Sigmoid colon (tissue), 7 donors: ENCODE measurements around the gene PSMA5. TPM values are rescaled to one million over a fixed set of nuclear protein-coding genes. Genes with fewer than 3 reads are reported as not detected.

Experiments
- DNase-seq: peaks from one replicate; pipeline ENCODE4 v3.0.0-alpha.2; 2019
- H3K27ac ChIP-seq, 4 donors: fragments of 200-600 bp; sonication (generic); one replicate each; pipeline ENCODE4 v1.5.1; 2016 to 2019; ENCODE audit warnings: mild to moderate bottlenecking in 1 of 4
- H3K27me3 ChIP-seq, 3 donors: fragments of 200-600 bp; sonication (generic); one replicate each; pipeline ENCODE4 v1.5.1; 2019; ENCODE audit warnings: mild to moderate bottlenecking in 1 of 3
- H3K36me3 ChIP-seq, 4 donors: fragments of 200-600 bp; sonication (generic); one replicate each; pipeline ENCODE4 v1.5.1; 2016 to 2019
- H3K4me1 ChIP-seq, 4 donors: fragments of 200-600 bp; sonication (generic); one replicate each; pipeline ENCODE4 v1.5.1; 2017 to 2019
- H3K4me3 ChIP-seq, 4 donors: fragments of 200-600 bp; sonication (generic); one replicate each; pipeline ENCODE4 v1.5.1; 2017 to 2019; ENCODE audit warnings: mild to moderate bottlenecking in 2 of 4, moderate library complexity in 1 of 4
- H3K9me3 ChIP-seq, 4 donors: fragments of 200-600 bp in 3 of 4; sonication (generic) in 3 of 4; one replicate each; pipeline versions ENCODE4 v1.5.1 to v1.6.1; 2013 to 2019
- EP300 ChIP-seq, 4 donors: sonication (generic); formaldehyde crosslinking; IDR thresholded peaks; one replicate each; pipeline ENCODE4 v1.6.1; 2017; ENCODE audit warnings: antibody characterized with exemption in 4 of 4
- POLR2A ChIP-seq, 2 donors: fragments of 450-650 bp; IDR thresholded peaks; one replicate each; pipeline ENCODE4 v1.6.1; 2016; ENCODE audit warnings: antibody characterized with exemption in 2 of 2, mild to moderate bottlenecking in 2 of 2, moderate library complexity in 2 of 2
- POLR2AphosphoS5 ChIP-seq, 4 donors: sonication (generic); formaldehyde crosslinking; IDR thresholded peaks; one replicate each; pipeline ENCODE4 v1.6.1; 2017; ENCODE audit warnings: antibody characterized with exemption in 4 of 4
- WGBS, 2 donors: extraction: QIAGEN DNeasy Blood & Tissue Kit; methylation state at CpG; one replicate each; pipeline ENCODE4 v1.1.7; 2013; 5-methylcytosine and 5-hydroxymethylcytosine counted together
- intact Hi-C: fragments of 100-400 bp; cut with DNase I; formaldehyde crosslinking; loops from one replicate; pipeline ENCODE4 v1.15.1; 2023
- polyA plus RNA-seq, 3 donors: library from polyadenylated mRNA; stranded (reverse); fragments of 200-250 nt; gene quantifications; one replicate each; pipeline ENCODE4 v1.2.3, GENCODE V29; 2013
- total RNA-seq, 4 donors: library from RNA; depleted of rRNA; stranded (reverse); fragments of >200 nt; gene quantifications; one replicate each; pipeline ENCODE4 v1.1.0, GENCODE V29; 2016
- TF ChIP-seq, protein P1 (sequence below), 4 experiments: fragments of 450-650 bp in 3 of 4; fragments of 200-600 bp in 1 of 4; IDR thresholded peaks; one replicate each; pipeline ENCODE4 v1.5.1; 2016 to 2019; ENCODE audit warnings: antibody characterized with exemption in 4 of 4, mild to moderate bottlenecking in 3 of 4, moderate library complexity in 2 of 4
- donor health status: healthy with polysubstance abuse.
- donor health status: Bipolar disorder and iron deficiency.
- donor health status: healthy.

Gene PSMA5
- total and polyA plus RNA-seq, 7 donors, result 18.8 to 113 (median 57.6) TPM

DNA sequence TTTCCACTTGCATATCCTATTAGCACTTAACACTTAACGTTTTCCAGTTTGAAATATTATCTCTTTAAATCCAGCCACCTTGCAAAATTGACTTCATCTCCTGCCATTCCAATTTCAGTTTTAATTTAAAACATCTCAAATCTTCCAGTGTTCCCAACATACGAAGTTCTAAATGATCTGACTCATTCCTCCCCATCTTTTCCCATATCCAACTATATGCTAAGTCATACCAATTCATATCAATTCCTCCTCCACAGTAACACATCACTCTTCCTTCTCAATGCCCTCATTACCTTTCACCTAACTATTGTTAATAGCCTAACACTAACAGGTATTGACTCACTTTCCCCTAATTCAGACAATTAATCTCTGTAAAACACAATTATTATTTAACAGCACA is 2.8 kb downstream of the PSMA5 start:
- Histone ChIP-seq H3K4me3 (no peak overlapping the region), H3K27ac (no peak overlapping the region), H3K4me1 (peaks cover 4 to 41% (median 26%) of the 10 kb centered on the region in 4 donors), H3K36me3 (peaks cover 8 to 34% (median 16%) of the 10 kb centered on the region in 4 donors), H3K27me3 (no peaks in the 10 kb centered on the region), H3K9me3 (no peaks in the 10 kb centered on the region)
- WGBS, 2 donors, result 72 to 76% methylated on average over 2 of the region's 2 CpGs
- no peak for DNase-seq
- intact Hi-C loops, result no loop called here
- TF ChIP-seq POLR2A (IDR thresholded peaks at IDR 0.05) (no peak), POLR2AphosphoS5 (IDR thresholded peaks at IDR 0.05) (no peak), EP300 (IDR thresholded peaks at IDR 0.05) (no peak)
- TF ChIP-seq, protein P1, sequence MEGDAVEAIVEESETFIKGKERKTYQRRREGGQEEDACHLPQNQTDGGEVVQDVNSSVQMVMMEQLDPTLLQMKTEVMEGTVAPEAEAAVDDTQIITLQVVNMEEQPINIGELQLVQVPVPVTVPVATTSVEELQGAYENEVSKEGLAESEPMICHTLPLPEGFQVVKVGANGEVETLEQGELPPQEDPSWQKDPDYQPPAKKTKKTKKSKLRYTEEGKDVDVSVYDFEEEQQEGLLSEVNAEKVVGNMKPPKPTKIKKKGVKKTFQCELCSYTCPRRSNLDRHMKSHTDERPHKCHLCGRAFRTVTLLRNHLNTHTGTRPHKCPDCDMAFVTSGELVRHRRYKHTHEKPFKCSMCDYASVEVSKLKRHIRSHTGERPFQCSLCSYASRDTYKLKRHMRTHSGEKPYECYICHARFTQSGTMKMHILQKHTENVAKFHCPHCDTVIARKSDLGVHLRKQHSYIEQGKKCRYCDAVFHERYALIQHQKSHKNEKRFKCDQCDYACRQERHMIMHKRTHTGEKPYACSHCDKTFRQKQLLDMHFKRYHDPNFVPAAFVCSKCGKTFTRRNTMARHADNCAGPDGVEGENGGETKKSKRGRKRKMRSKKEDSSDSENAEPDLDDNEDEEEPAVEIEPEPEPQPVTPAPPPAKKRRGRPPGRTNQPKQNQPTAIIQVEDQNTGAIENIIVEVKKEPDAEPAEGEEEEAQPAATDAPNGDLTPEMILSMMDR (IDR thresholded peaks at IDR 0.05), result no peak

DNA sequence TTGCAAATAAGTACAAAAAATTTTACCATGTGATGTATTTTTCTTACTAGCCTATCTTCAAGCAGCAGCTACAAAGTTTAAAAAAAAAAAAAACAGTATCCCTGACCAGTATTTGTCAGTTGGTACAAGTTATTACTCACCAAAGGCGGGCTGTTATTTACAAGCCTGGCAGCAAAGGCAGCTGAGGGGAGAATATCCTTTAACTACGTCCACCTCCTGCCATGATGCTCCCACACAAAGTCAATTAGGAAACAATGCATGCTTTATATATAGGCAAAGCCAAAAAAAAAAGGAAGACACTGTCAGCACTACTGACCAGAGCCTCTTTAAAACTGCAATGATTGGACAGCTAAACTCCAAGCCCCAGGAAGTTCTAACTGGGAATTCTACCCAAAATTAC is 13.7 kb downstream of the PSMA5 start:
- DNase-seq, result no peak
- intact Hi-C loops, result no loop called here
- TF ChIP-seq EP300 (IDR thresholded peaks at IDR 0.05) (no peak), POLR2A (IDR thresholded peaks at IDR 0.05) (no peak), POLR2AphosphoS5 (IDR thresholded peaks at IDR 0.05) (no peak)
- TF ChIP-seq, protein P1 (IDR thresholded peaks at IDR 0.05), result no peak

DNA sequence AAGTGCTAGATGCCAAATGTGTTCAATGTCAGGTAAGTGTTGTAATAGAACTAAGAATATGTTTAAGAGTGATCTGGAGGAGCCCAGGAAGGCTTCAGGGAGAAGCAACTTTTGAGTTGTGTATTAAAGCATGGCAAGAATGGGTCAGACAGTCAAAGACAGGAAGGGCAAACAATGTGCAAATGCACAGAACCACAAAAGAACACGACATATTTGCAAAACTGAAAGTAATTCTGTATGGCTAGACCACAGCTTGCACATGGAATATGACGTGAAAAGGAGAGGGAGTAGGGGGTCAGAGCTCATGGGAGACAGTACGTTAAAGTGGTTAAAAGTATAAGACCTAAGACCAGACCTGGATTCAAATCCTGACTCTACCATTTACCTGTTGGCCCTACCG is 21.4 kb downstream of the PSMA5 start:
- no peak overlapping the region for H3K27ac ChIP-seq
- 66 to 79% methylated on average over 4 of the region's 4 CpGs for WGBS, 2 donors
- intact Hi-C loops, result no loop called here
- no peaks in the 10 kb centered on the region for H3K4me1 ChIP-seq
- no peak for DNase-seq
- H3K4me3 ChIP-seq, result no peak overlapping the region
- H3K36me3 ChIP-seq, result peaks cover 9 to 91% (median 19%) of the 10 kb centered on the region in 4 donors
- no peaks in the 10 kb centered on the region for H3K27me3 ChIP-seq
- TF ChIP-seq POLR2A (IDR thresholded peaks at IDR 0.05) (no peak), POLR2AphosphoS5 (IDR thresholded peaks at IDR 0.05) (no peak), EP300 (IDR thresholded peaks at IDR 0.05) (no peak)
- TF ChIP-seq, protein P1 (IDR thresholded peaks at IDR 0.05), result no peak
- H3K9me3 ChIP-seq, result no peaks in the 10 kb centered on the region

More for the DNA sequence above, 13.7 kb downstream of the PSMA5 start:
- Histone ChIP-seq H3K9me3 (no peaks in the 10 kb centered on the region), H3K4me1 (peaks cover 0 to 9% (median 3%) of the 10 kb centered on the region in 4 donors), H3K36me3 (peaks cover 31 to 91% (median 53%) of the 10 kb centered on the region in 4 donors), H3K27me3 (no peaks in the 10 kb centered on the region), H3K4me3 (no peak overlapping the region), H3K27ac (no peak overlapping the region)
- 77 to 84% methylated on average over 2 of the region's 2 CpGs for WGBS, 2 donors

DNA sequence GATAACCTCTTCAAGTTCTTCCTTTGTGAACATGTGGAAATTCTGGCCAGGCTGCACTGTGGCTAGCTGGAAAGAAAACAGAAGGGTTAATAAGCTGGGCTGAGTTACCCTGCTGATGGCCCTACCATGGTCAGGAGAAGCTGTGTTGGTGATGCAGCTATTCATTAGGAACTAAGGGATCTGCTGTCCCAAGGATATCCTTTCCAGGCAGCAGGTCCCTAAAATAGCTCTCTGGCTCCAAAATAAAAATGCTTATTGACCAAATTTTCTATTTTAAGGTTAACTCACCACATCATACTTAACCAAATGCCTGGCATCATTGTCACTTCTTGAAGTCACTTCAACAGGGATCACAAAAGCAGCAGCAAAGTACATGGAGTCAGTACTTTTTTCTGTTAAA is 24.2 kb downstream of the PSMA5 start:
- H3K9me3 ChIP-seq, result no peaks in the 10 kb centered on the region
- H3K4me3 ChIP-seq, result no peak overlapping the region
- no peaks in the 10 kb centered on the region for H3K27me3 ChIP-seq
- H3K27ac ChIP-seq, result no peak overlapping the region
- intact Hi-C loops, result no loop called here
- H3K4me1 ChIP-seq, result peaks cover 0 to 13% (median 9%) of the 10 kb centered on the region in 4 donors
- TF ChIP-seq POLR2AphosphoS5 (IDR thresholded peaks at IDR 0.05), result no peak
- TF ChIP-seq POLR2A (IDR thresholded peaks at IDR 0.05), result no peak
- TF ChIP-seq, protein P1 (IDR thresholded peaks at IDR 0.05), result no peak
- TF ChIP-seq EP300 (IDR thresholded peaks at IDR 0.05), result no peak
- no peak for DNase-seq
- H3K36me3 ChIP-seq, result peaks cover 0 to 63% (median 5%) of the 10 kb centered on the region in 4 donors
